ENCODE measurements around the gene PLCD3. TPM values are rescaled to one million over a fixed set of nuclear protein-coding genes. Genes with fewer than 3 reads are reported as not detected.

PLCD3 gene
- total and polyA plus RNA-seq, 2 of the 8 experiments (the other 6 are each of a cell fraction or from before 2014, with no cell fraction given) = 26.5 to 48.1 TPM

DNA sequence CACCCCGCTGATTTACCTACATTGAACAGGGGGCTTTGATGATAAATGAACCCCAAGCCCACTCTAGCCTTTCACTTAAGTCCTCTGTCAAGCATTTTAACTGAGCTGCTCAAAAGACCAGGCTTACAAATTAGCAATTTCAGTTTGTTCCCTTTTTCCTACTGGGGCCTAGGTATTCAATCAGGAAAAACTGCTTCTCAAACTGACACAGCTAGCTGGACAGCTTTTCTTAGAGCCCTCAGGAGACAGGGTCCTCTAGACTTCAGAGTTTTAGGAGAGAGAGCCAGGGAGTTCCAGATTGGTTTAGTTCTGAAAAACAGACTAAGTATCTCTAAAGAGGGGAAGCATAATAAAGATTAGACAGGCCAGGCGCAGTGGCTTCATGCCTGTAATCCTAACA is 23.2 kb upstream of the PLCD3 start:
- no peak for FAIRE-seq
- no peak overlapping the region for H2AFZ ChIP-seq (ENCODE audit: low read length)
- H4K5ac ChIP-seq (ENCODE audit: insufficient read length, low read depth, low read length) = no peak overlapping the region
- peaks cover 0 to 3% (median 0%) of the 10 kb centered on the region in 4 experiments; a peak in 2 of 7 replicates for H3K4me1 ChIP-seq (replicated peaks in 1 of 4; ENCODE audit: control insufficient read depth in 3 of 4, insufficient read depth in 4 of 4, low read length in 3 of 4)
- H3K23me2 ChIP-seq (ENCODE audit: low read depth, low read length) = peaks cover 2% of the 10 kb centered on the region
- H2AK5ac ChIP-seq (ENCODE audit: low read depth, low read length) = no peak overlapping the region
- no peak overlapping the region for H3K9ac ChIP-seq (replicated peaks in 1 of 4; ENCODE audit: extremely low read depth in 1 of 4, low read depth in 3 of 4, low read length in 3 of 4)
- H3K4me3 ChIP-seq (ENCODE audit: extremely low read depth in 1 of 4, insufficient read depth in 2 of 4, low read depth in 3 of 4, low read length in 4 of 4) = no peak overlapping the region
- no peaks in the 10 kb centered on the region for H3K27me3 ChIP-seq (replicated peaks in 1 of 4; ENCODE audit: control insufficient read depth in 3 of 4, extremely low read depth in 1 of 4, insufficient read depth in 3 of 4, low read length in 3 of 4)
- H3K27ac ChIP-seq (ENCODE audit: low read depth, low read length) = no peak overlapping the region
- H3K4ac ChIP-seq (replicated peaks; ENCODE audit: insufficient read length, low read depth, low read length) = no peak overlapping the region
- no peak for DNase-seq (ENCODE audit: low read depth in 1 of 2, low spot score in 2 of 2)
- CTCF ChIA-PET (ENCODE audit: partially characterized antibody) = interaction anchor here (0.6 to 11.5 kb wide), 13 partner anchors 10 to 80 kb away, joined by 3 to 90 read pairs (median 4); partner anchors contain the start of gene ACBD4
- H3K36me3 ChIP-seq (ENCODE audit: control insufficient read depth in 2 of 4, insufficient read depth in 4 of 4, low read length in 3 of 4) = no peaks in the 10 kb centered on the region
- H3K56ac ChIP-seq (replicated peaks; ENCODE audit: insufficient read length, low read depth, low read length) = no peak overlapping the region
- peaks cover 0 to 21% of the 10 kb centered on the region in 2 experiments; a peak in 2 of 4 replicates for H3K79me2 ChIP-seq (ENCODE audit: control insufficient read depth in 1 of 2, insufficient read depth in 2 of 2, low read length in 2 of 2)
- no peak overlapping the region for H4K91ac ChIP-seq (replicated peaks; ENCODE audit: insufficient read length, low read length)
- H2BK5ac ChIP-seq (ENCODE audit: low read depth, low read length) = no peak overlapping the region
- no peak overlapping the region for H3K23ac ChIP-seq (ENCODE audit: insufficient read length)
- H3K9me3 ChIP-seq (ENCODE audit: insufficient read depth in 2 of 2, low read depth in 1 of 2, low read length in 1 of 2) = no peaks in the 10 kb centered on the region
- 98% methylated on average over 2 of the region's 2 CpGs; no CpG with 5 or more reads in 1 of the 2 experiments for WGBS, 2 experiments (ENCODE audit: extremely low coverage in 1 of 2, insufficient coverage in 1 of 2, insufficient read length in 1 of 2, insufficient replicate concordance in 2 of 2, low coverage in 1 of 2, low lambda C conversion rate in 2 of 2, missing lambda C conversion rate in 1 of 2)
- no peak overlapping the region for H2BK15ac ChIP-seq (ENCODE audit: low read length)
- H4K8ac ChIP-seq (ENCODE audit: extremely low read depth, insufficient read depth, low read length) = no peak overlapping the region
- no peak overlapping the region for H2BK120ac ChIP-seq (replicated peaks; ENCODE audit: low read depth, low read length)
- no peak overlapping the region for H2BK12ac ChIP-seq (ENCODE audit: low read depth, low read length)
- H3K4me2 ChIP-seq (ENCODE audit: insufficient read depth in 1 of 2, low read depth in 2 of 2, low read length in 2 of 2) = no peak overlapping the region
- H4K20me1 ChIP-seq (replicated peaks in 1 of 2; ENCODE audit: control insufficient read depth in 1 of 2, insufficient read depth in 2 of 2, low read length in 2 of 2) = peaks cover 4 to 5% of the 10 kb centered on the region in 2 experiments
- POLR2A ChIA-PET (ENCODE audit: partially characterized antibody) = interaction anchor here (0.9 to 26.8 kb wide), 7 partner anchors 2 to 184 kb away, joined by 3 to 1076 read pairs (median 4); partner anchors contain the start of genes HEXIM1, HEXIM2 and NMT1
- no peak overlapping the region for H3K18ac ChIP-seq (ENCODE audit: extremely low read depth, low read length)
- no peak overlapping the region for H2BK20ac ChIP-seq (ENCODE audit: low read length)
- no peaks in the 10 kb centered on the region; the same call in 1 of the 2 replicates for H3K79me1 ChIP-seq (ENCODE audit: low read depth, low read length)
- H3K14ac ChIP-seq (ENCODE audit: insufficient read length) = no peak overlapping the region
- TF ChIP-seq POU5F1 (IDR thresholded peaks at IDR 0.05; ENCODE audit: low read depth, low read length) (no peak), TCF12 (IDR thresholded peaks at IDR 0.05; ENCODE audit: low read depth, low read length) (no peak), CREB1 (IDR thresholded peaks at IDR 0.05) (no peak), JUND (IDR thresholded peaks at IDR 0.05; ENCODE audit: low read length) (no peak), RNF2 (IDR thresholded peaks at IDR 0.05; ENCODE audit: borderline replicate concordance, low read depth, low read length, missing control alignments, poor library complexity, severe bottlenecking) (no peak), CTBP2 (IDR thresholded peaks at IDR 0.05; ENCODE audit: borderline replicate concordance, insufficient read depth, insufficient read length, low read length) (no peak), SRF (IDR thresholded peaks at IDR 0.05; ENCODE audit: low read depth, low read length) (no peak)
